ENCODE measurements around the gene PSD2. TPM values are rescaled to one million over a fixed set of nuclear protein-coding genes. Genes with fewer than 3 reads are reported as not detected.

The PSD2 gene
- total and polyA plus RNA-seq, 2 of the 13 experiments (the other 11 are each of a cell fraction or from before 2014, with no cell fraction given), result 0.07 TPM; not detected in 1

- TF ChIP-seq TFDP2 (CRISPR knock-in tag; IDR thresholded peaks at IDR 0.05) (peak; percentile 47), ATF7 (IDR thresholded peaks at IDR 0.05) (no peak), ATF7 (CRISPR knock-in tag; IDR thresholded peaks at IDR 0.05) (peak; percentile 80; the same call in 1 of the 2 replicates), PRMT3 (CRISPR knock-in tag; IDR thresholded peaks at IDR 0.05; ENCODE audit: borderline replicate concordance, low read depth) (0 out of 2 replicates have a peak, but pooled peaks have one; percentile 59), ZNF18 (CRISPR knock-in tag; IDR thresholded peaks at IDR 0.05; ENCODE audit: insufficient replicate concordance) (peak; percentile 97), ZNF318 (CRISPR knock-in tag; IDR thresholded peaks at IDR 0.05) (no peak; the same call in 1 of the 2 replicates), ZNF256 (CRISPR knock-in tag; conservative IDR thresholded peaks at IDR 0.05) (no peak), CENPT (CRISPR knock-in tag; IDR thresholded peaks at IDR 0.05; ENCODE audit: low read depth) (no peak)
- TF ChIP-seq, protein P1, sequence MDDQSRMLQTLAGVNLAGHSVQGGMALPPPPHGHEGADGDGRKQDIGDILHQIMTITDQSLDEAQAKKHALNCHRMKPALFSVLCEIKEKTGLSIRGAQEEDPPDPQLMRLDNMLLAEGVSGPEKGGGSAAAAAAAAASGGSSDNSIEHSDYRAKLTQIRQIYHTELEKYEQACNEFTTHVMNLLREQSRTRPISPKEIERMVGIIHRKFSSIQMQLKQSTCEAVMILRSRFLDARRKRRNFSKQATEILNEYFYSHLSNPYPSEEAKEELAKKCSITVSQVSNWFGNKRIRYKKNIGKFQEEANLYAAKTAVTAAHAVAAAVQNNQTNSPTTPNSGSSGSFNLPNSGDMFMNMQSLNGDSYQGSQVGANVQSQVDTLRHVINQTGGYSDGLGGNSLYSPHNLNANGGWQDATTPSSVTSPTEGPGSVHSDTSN (CRISPR knock-in tag; IDR thresholded peaks at IDR 0.05; ENCODE audit: borderline replicate concordance), result no peak
- TF ChIP-seq, protein P2, sequence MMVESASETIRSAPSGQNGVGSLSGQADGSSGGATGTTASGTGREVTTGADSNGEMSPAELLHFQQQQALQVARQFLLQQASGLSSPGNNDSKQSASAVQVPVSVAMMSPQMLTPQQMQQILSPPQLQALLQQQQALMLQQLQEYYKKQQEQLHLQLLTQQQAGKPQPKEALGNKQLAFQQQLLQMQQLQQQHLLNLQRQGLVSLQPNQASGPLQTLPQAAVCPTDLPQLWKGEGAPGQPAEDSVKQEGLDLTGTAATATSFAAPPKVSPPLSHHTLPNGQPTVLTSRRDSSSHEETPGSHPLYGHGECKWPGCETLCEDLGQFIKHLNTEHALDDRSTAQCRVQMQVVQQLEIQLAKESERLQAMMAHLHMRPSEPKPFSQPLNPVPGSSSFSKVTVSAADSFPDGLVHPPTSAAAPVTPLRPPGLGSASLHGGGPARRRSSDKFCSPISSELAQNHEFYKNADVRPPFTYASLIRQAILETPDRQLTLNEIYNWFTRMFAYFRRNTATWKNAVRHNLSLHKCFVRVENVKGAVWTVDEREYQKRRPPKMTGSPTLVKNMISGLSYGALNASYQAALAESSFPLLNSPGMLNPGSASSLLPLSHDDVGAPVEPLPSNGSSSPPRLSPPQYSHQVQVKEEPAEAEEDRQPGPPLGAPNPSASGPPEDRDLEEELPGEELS (CRISPR knock-in tag; IDR thresholded peaks at IDR 0.05), result peak; percentile 54; the same call in 1 of the 2 replicates
Observed at GRCh38 chr5:139747583-139748504, 47.8 kb upstream of the PSD2 start (continued).

Measured in HepG2 (cell line).